DMS114 treated with DMSO at 0.1 percent for 48 hours (cell line): ENCODE results near the gene PAFAH1B2.
"Not testable (repeated sequence)": the region's sequence is repeated elsewhere in the genome, so short reads cannot be mapped to it uniquely, and the experiment has no call there.

Source experiments
- DNase-seq: peaks from one replicate; lab custom pipeline; 2025; ENCODE audit not compliant: unreplicated experiment; lab: John Stamatoyannopoulos, UW

PAFAH1B2 gene

GRCh38 chr11:117172724-117173421 lies 28.8 kb downstream of the PAFAH1B2 start:
- DNase-seq, result no peak

GRCh38 chr11:117175104-117175503 lies 31.0 kb downstream of the PAFAH1B2 start:
- DNase-seq, result no peak

- DNase-seq, result no peak
These were observed 31.7 kb downstream of the PAFAH1B2 start for GRCh38 chr11:117175781-117176180.

- no peak for DNase-seq
These were observed 32.1 kb downstream of the PAFAH1B2 start for GRCh38 chr11:117176186-117176585.

DNA sequence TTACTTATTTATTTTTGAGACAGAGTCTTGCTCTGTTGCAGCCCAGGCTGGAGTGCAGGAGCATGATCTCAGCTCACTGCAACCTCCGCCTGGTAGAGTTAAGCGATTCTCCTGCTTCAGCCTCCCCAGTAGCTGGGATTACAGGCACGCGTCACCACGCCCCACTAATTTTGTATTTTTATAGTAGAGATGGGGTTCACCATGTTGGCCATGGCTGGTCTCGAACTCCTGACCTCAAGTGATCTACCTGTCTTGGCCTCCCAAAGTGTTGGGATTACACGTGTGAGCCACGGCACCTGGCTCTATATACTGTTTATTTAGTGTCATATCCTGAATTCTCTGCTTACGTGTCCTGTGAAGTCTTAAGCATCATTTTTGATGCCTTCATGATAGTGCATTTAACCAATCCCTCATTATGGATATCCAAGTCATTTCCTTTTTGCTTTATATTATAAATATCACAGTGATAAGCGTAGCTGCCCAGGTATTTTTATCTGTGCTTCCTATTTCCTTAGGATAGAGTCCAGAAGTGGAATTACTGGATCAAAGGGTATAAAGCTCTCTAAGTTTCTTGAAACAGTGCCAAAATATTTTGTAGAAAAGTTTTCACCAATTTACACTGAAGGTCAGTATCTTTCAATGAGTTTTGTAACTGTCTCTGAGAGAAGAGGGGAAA lies 33.6 kb downstream of the PAFAH1B2 start:
- DNase-seq, result no peak

- DNase-seq, result peak; percentile 70
These were observed 34.3 kb downstream of the PAFAH1B2 start, which contains the start of gene SIDT2 for GRCh38 chr11:117178210-117179034. Gene SIDT2, plus strand, starts transcription at chr11:117178743. Its CDS starts 521 bp downstream, at chr11:117179264.

DNA sequence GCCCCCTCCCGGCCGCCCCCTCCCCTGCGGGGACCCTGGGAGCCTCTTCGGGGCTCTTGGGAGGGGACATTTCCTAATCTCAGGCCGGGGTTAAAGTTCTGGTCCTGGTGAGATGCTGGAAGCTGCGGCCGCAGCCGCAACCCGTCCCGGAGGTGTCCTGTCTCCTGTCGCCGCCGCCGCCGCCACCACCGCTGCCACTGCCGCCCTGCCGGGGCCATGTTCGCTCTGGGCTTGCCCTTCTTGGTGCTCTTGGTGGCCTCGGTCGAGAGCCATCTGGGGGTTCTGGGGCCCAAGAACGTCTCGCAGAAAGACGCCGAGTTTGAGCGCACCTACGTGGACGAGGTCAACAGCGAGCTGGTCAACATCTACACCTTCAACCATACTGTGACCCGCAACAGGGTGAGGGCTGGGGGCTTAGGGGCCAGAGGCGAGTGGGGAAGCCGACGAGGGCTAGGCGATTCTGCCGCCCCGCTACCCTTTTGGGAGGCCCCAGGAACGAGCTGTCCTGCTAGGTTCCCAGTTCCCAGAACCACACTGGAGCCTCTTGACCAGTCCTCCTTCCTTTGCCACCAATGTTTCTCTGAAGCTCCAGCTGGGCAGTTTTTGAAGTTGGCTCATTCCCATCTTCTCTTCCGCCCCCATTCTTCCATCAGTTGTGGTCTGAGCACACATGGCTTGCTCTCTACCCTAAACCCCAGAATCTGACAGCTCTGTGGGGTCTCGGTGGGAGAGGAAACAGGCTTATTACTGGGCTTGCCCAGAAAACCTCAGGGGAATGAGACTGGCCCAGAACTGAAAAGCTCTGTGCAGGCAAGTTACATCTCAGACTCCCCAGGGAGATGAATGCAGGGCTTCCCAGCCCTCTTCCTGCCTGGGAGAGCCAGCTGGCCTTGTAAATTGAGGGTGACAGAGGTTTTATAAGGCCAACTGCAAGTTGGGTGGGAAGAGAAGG lies 35.2 kb downstream of the PAFAH1B2 start:
- DNase-seq, result no peak

GRCh38 chr11:117180020-117180419 lies 35.9 kb downstream of the PAFAH1B2 start:
- DNase-seq, result no peak

GRCh38 chr11:117180661-117181585 lies 36.8 kb downstream of the PAFAH1B2 start:
- DNase-seq, result peak; percentile 12

GRCh38 chr11:117181586-117182550 lies 37.8 kb downstream of the PAFAH1B2 start:
- DNase-seq, result no peak

GRCh38 chr11:117182551-117182935 lies 38.5 kb downstream of the PAFAH1B2 start:
- no peak for DNase-seq

GRCh38 chr11:117183178-117183577 lies 39.1 kb downstream of the PAFAH1B2 start:
- not testable (repeated sequence) for DNase-seq

DNA sequence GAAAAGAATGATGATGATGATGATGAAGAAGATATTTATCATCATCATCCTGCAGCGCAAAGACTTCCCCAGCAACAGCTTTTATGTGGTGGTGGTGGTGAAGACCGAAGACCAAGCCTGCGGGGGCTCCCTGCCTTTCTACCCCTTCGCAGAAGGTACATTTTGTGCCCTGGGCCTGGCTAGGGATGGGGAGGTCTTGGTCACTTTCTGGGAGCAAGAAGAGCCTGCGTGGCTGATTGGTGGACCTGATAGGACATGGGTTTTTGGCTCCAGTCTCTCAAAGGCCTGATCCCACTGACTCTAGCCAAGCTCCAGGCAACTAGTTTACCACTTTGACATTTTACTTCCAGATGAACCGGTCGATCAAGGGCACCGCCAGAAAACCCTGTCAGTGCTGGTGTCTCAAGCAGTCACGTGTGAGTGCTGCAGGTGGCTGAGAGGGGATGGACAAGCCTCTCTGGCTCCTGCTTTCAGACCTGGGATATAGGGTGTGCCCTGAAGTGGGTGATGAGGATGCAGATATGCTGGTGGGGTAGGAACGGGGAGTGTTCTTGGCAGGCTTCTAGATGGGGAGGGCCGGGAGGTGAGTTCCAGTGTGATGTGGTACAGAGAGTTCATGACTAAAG lies 39.8 kb downstream of the PAFAH1B2 start:
- no peak for DNase-seq

DNA sequence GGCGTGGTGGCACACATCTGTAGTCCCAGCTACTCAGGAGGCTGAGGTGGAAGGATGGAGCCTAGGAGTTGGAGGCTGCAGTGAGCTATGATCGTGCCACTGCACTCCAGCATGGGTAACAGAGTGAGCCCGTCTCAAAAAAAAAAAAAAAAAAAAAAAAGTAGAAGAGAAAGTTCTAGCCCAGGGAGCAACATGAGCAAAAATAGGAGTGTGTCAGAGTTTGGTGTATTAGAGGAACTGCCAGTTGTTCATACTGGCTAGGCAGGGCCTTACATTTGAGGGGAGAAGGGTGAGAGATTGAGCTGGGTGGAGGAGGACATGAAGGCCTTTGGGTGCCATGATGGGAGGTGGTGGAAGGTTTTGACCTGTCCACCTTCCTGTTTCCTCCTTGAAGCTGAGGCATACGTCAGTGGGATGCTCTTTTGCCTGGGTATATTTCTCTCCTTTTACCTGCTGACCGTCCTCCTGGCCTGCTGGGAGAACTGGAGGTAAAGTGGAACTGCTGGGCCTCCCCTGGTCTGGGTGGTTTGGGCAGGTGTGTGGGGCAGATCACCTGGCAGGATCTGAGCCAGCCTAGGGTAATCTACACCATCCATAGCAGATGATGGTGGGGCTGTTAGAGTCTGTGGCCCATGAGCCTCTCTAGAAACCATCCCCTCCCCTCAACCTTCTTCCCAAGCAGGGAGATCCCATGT lies 41.8 kb downstream of the PAFAH1B2 start:
- DNase-seq, result no peak

GRCh38 chr11:117186431-117186761 lies 42.3 kb downstream of the PAFAH1B2 start:
- DNase-seq, result no peak

- no peak for DNase-seq
These were observed 42.9 kb downstream of the PAFAH1B2 start for GRCh38 chr11:117187007-117187406.

DNA sequence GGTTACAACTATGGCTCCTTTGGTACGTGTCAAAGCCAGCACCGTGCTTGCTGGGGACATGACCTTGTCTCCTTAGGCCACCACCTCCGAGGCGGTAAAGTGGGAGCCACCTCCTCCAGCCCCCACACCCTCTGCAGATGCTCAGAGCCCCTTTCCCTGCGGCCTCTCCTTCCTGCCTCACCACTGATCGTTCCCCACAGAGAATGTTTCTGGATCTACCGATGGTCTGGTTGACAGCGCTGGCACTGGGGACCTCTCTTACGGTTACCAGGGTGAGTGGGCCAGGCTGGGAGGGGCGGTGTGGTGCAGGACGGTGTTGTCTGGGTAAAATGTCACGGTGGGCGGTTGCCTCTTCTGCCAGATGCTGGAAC lies 43.3 kb downstream of the PAFAH1B2 start:
- no peak for DNase-seq
